ENCODE data around the gene NOX1.

Gene NOX1

GRCh38 chrX:100874325-100874724 lies at the start of gene NOX1:
Gene NOX1, minus strand, starts transcription at chrX:100874359. Its CDS starts 220 bp downstream, at chrX:100874139.
- no peak for DNase-seq

DNA sequence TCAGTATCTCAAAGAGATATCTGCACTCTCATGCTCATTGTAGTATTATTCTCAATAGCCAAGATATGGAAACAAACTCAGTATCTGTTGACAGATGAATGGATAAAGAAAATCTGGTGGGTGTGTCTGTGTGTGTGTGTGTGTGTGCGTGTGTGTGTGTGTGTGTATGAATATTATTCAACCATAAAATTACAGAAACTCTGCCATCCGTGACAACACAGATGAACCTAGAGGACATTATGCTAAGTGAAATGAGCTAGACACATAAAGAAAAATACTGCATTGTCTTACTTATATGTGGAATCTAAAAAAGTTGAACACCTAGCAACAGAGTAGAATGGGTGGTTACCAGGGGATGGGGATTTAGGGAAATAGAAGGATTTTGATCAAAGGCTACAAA lies 41.4 kb upstream of the NOX1 start:
- no peak for DNase-seq

GRCh38 chrX:100913111-100913510 lies 39.0 kb upstream of the NOX1 start:
- no peak for DNase-seq

- DNase-seq, result no peak
Observed at GRCh38 chrX:100911731-100912130, 37.6 kb upstream of the NOX1 start.

DNA sequence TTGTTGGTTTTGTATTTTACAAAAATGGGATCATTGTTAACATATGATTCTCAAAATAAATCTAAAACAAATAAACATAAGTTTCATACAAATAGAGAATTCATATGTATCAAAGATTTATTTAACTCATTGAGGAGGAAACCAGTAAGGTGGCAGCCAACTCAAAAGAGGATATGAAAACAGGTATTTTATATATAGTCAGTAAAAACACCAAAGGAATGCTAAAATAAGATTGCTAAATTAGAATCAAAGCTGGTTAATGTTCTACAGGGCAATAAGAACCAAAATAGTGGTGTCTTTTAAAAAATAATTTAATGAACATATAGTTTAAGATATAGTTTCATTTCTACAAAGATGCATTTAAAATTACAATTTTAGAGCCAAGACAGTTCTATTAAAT lies 31.5 kb upstream of the NOX1 start:
- DNase-seq, result no peak

- DNase-seq, result no peak
Observed at GRCh38 chrX:100904433-100904832, 30.3 kb upstream of the NOX1 start.

DNA sequence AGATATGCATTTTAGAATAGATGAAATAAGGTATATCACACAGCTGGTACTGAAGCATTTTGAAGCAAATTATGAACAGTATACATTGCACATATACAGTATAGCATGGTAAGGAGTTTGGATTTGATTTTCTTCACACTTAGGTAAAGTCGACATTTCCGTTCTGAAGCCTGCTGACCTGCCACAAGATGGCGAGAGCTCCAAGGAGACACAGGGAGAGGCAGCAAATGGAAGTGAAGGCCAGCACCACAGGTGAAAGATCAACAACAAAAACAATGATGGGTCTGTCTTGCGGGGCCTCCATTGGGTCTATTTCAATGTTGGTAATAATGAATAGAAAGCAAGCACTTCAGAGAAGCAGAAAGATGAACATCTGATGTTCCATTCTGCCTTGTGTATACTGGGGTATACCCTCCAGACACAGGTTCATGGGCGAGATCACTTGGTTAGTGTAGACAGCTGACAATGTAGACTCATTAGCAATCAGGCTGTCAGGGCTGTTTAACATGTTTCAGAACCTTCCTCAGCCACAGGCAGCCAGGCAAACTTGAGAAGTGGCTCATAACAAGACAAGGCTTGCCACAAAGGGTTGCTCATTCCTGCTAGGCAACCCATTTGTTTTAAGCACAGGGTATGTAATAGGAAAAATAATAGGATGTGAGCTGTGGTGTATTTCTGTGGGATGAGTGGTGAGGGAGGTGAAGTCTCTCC lies 21.4 kb upstream of the NOX1 start:
- peak; percentile 4 for DNase-seq

DNA sequence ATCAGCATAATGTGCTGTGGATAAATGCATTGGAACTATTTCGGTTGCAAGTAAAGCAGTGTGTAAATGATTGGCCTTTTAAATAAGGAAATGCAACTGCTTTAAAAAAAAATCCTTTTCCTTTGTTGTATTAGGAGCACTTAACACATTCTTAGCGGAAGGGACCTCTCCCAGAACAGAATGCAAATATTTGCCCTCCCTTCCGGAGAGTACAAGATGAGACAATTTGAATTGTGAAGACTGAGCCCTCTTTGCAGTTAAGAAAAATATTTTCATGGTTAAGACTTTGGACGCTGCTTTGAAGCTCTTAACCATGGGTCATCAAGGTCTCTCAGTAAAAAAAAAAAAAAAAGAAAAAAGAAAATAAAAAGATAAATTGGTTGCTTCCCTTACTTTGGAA lies 9.5 kb upstream of the NOX1 start:
- no peak for DNase-seq

DNA sequence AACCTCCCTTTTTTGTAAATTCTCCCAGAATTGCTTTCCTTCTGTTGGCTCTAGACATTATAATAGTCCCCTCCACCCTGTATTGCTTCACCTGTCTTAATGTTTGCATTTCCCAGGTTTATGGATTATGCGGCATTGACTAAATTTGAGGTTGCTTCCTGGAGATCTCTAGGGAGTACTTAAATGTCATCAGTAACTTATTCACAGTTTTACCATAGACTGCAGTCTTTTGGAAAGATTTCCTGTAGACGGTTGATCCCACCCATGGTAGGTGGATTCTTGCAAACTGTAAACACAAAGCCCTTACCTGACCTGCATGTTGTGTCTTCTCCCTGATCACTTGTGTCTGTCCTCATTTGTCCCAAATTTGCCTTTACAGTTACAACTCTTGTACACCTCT lies 6.2 kb upstream of the NOX1 start:
- no peak for DNase-seq

DNA sequence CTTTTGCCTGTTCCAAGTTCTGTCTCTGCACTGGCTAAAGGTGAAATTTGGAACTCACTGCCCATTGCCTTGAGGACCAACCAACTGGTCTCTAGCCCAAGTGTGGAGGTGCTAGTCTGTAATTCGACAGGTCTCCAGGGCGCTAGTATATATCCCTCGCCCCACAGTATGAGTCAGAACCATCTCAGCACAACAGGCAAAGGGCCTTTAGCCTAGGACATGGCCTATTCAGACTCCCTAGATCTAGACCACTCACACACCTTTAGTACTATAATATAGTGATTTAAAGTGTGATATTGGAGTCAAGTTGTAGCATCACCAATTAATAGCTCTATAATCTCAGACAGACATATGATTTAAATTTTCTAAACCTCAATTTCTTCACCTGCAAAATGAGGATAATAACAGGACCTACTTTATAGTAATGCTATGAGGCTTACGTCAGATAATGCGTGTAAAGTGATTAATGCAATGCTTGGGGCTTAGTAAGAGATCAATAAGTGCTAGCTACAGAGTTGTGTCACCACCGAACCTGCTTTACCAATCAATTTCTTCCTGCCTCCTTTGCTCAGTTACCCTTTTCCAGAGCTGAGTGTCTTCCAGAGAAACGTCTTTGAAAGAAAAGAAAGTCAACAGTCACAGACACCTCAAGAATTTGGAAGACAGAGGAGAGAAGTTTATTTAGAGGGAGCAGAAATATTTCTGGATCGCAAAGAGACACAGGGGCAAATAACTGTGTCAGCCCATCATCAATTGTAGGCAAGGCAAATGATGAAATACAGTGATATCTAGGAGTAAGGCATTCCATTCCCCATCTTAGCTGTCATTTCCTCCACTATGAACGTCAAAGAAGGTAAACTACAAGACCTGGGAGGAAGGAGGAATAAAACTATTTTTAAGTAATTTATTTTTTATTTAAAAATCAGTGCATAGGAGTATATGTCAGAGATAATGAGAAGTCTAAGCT lies 2.3 kb downstream of the NOX1 start:
- no peak for DNase-seq

GRCh38 chrX:100870527-100870926 lies 3.6 kb downstream of the NOX1 start:
- DNase-seq, result no peak

DNA sequence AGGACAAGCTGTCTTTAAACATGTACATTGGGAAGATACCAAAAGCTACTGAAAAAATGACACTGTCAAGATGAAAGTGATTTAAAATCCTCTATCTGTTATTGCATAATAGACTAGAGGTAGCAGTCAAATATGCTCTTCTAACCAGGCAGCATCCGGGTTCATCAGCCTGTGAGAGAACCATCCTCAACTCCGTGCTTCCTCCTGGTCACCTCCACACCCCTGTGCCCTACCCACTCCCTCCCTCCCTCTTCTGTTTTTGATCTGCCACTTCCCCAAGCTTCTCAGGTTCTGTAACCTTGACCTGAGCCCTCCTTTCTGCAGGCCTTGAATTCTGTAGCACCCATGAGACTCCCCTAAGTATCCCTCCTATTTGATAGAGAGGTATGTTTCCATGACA lies 5.9 kb downstream of the NOX1 start:
- DNase-seq, result no peak

DNA sequence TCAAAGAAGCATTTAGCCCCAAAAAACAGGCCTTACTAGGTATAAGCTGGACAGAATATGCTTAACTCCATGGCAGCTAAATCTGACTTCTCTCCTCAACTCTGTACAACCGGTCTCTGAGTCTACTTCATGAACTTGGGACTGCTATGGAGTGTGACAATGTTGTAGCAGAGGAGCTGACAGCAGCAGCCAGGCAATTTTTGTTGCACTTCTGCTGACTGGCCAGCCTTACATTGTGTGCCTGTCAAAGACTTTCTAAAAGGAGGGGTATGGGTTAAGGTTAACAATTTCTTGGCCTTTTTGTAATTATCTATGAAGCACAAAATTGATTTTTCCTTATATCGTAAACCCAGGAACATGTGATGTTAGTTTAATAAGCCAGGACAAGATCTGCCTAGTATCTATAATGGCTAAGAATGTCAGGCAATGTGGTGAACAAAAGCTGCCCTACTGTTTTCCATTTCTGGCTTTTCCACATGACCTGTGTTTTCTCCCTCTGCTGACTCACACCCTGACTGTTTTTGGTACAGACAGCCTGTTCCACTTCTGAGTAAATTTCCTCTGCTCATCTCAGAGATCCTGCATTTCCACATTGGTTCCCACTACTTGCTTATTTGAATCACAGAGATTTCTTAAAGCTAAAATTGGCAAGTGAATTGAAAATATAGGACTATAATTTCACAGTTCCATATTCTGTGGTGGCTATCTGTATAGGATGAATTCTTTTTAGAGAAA lies 9.3 kb downstream of the NOX1 start:
- DNase-seq, result no peak

DNA sequence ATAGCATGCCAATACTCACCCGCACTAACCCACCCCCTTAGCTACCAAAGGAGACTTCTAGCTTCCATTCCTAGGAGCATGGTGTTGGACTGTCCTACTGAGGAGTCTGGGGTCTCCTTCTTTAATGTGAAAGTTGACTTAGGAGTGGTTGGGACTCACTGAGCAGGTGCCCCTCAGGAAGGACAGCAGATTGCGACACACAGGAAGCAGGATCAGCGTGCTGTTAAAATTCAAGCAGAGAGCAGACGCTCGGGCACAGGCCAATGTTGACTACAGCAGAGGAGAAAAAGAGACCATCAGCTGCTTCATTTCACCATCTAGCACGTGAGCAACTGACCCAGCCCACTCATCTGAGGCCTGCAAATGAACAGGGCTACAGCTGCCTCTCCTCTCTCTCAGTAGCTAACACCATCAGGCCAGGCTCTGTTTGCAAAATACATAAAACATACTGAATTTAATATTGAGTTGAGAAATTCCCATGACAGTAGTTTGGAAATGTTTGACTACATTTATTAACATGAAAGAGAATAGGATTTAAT lies 10.8 kb downstream of the NOX1 start:
- DNase-seq, result no peak

DNA sequence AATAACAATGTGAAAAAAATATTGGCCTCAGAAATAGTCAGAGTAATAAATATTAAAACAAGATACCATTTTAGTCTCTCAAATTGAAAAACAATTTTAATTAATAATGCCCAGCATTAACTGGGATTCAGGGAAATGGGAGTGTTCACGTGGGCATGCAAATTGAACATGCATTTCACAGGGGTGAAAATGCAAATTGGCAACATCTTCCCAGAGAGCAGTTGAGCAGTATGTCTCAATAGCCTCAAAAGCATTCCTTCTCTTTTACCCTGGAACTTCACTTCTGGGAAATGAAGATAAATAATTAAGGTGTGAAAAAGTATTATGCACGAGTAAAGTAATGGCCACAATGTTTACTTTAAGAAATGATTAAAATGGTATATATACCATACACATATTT lies 21.3 kb downstream of the NOX1 start:
- no peak for DNase-seq

DNA sequence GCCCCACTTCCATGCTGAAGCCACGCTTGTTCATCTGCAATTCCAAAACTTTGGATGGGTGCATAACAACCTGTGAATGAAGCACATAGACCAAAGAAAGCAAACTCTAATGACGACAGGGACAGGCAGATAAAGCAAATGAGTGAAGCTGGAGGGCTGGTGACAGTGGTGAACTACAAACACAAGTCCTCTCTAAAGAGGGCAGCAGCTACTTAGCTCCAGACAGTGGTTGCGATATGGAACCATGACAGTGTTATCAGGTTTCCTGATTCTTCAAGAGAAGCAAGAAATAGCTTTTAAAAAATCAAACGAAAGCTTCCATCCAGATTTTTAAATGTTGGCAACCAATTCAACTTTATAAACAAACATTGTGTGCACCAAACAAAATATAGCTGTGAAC lies 23.8 kb downstream of the NOX1 start:
- no peak for DNase-seq

- DNase-seq, result no peak
Observed at GRCh38 chrX:100831219-100831946, 42.8 kb downstream of the NOX1 start.

GRCh38 chrX:100830547-100830946 lies 43.6 kb downstream of the NOX1 start:
- DNase-seq, result no peak

DNA sequence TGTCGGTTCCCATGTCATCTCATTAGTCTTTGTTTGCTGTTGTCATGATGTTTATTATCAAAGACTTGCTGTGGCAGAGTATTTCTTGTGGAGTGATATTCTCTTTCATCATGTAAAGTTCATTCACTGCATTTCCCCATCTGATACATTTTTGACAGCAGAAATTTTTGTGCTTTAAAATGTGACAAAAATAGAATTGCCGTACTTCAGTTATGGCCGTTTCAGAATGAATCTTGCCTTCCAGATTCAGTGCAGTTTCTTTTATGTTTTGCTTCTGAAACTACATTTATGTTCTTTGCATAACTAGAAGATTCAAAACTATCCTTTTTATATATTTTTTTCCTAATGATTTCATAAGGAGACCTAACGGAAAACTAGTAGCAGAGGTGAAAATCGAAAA lies 44.0 kb downstream of the NOX1 start:
- no peak for DNase-seq

- DNase-seq, result peak; percentile 15
Observed at GRCh38 chrX:100829730-100830129, 44.4 kb downstream of the NOX1 start.

DNA sequence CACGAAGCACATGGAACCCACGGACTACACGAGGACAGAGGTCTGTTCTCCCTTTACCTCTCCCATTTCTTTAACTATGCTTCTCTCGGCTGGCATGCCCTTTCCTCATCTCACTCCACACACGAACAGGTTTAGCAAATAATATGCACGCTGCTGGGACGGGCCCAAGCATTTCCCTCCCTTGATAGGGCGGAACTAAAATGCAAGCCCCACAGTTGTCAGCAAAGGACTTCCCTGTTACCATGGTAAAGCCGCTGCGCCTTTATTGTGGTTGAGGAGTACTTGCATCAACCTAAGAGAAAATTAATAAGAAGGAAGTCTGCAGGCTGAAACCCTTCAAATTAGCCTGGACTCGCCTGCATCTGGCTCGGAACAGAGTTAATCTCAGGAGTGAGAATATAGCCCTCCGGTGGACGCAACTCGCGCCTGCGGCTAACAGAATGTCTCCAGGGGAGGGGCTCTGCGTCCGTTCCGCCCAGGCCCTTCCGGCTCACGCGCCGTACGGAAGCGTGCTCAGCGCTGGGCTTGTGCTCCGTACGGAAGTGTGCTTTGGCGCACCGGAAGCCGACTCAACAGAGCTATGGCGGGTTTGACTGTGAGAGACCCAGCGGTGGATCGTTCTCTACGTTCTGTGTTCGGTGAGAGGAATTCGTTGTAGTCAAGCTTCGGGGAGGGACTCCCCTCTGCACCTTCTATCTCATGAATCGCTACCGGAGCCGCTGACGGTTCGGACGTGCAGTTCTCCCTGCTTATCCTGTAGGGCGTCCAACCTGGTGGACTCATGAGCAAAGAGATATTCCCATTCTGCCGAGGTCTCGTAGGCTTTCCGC lies 54.1 kb downstream of the NOX1 start, which contains the start of gene CSTF2:
CSTF2 (plus strand) TSS at position 555 of the 830 bp plus-strand sequence; CDS start at position 581, 26 bp downstream.
- DNase-seq, result peak; percentile 79

GRCh38 chrX:100819534-100819836 lies 54.7 kb downstream of the NOX1 start:
- DNase-seq, result no peak
